Measurements from ENCODE around the gene CDYL2.

The CDYL2 gene

DNA sequence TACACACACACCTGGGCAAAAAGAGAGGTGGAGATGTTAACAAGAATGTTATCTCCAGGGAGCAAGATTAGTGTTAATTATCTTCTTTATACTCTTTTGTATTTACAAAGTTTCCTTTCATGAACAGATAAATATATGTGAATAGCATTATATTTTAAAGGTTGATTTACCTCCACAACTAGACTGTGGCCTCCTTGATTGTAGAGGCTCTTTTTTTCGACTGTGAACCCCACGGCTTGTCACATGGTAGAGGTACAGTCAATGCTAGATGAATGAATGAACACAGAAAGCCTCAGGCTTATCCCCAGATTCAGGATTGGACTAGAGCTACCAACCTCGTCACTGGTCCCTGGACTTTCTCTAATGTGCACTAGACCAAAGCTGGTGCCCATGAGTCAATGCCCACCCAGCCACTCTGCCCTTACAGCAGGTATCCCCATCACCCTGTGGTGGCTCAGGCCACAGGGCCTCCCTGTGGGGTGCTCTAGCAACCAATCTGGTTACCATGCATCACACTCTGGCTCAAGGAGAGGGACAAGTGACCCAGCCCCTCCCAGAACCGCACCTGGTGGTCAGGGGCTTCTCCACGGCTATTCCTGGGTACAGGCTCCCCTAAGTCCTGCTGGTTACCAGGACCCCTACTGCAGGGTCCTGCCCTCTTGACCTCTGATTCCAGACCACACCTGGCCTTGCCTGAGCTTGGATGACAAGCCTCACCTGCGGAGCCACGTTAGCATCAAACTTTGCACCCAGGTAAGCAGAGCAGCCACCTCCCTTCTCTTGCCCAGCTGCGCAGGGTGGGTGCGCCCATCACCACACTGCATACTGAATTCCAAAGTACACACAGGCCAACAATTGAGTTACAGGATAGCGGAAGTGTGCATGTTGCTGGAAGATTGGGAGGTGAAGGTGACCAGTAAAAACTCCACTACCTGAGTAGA, 101.0 kb downstream of the CDYL2 start:
- no peak for DNase-seq

GRCh38 chr16:80702696-80703095, 101.7 kb downstream of the CDYL2 start:
- no peak for DNase-seq

GRCh38 chr16:80700558-80700957, 103.8 kb downstream of the CDYL2 start:
- no peak for DNase-seq

DNA sequence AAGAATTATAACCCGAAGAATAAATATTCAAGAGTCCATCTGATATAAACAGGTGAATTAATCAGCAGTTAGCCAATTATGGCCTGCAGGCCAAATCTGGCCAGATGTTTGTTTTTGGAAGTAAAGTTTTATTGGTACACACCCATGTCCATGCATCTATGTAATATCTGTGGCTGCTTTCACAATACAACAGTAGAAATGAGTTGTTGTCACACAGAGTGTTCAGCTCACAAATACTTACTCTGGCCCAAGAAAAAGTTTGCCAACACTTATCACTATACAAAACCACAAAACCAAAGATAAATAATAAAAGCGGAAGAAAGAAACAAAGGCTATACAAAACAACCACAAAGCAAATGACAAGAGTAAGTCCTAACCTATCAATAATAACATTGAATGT, 109.4 kb downstream of the CDYL2 start:
- DNase-seq = no peak

DNA sequence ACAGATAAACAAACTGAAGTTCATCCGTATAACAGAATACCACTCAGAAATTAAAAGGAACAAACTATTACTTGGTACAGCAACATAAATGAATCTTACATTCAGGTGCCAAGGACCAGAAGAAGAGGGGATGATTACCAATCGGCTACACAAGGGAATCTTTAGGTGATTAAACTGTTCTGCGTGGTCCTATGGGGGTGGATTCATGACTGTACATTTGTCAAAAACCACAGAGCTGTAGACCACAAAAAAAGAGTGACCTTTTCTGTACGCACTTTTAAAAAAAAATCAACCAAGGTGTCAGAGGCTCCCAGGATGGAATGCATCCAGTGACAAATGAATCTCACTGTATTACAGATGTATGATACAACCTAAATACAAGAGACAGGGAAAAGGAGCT, 110.8 kb downstream of the CDYL2 start:
- no peak for DNase-seq

- no peak for DNase-seq
Observed at GRCh38 chr16:80692270-80692669, 112.1 kb downstream of the CDYL2 start.

DNA sequence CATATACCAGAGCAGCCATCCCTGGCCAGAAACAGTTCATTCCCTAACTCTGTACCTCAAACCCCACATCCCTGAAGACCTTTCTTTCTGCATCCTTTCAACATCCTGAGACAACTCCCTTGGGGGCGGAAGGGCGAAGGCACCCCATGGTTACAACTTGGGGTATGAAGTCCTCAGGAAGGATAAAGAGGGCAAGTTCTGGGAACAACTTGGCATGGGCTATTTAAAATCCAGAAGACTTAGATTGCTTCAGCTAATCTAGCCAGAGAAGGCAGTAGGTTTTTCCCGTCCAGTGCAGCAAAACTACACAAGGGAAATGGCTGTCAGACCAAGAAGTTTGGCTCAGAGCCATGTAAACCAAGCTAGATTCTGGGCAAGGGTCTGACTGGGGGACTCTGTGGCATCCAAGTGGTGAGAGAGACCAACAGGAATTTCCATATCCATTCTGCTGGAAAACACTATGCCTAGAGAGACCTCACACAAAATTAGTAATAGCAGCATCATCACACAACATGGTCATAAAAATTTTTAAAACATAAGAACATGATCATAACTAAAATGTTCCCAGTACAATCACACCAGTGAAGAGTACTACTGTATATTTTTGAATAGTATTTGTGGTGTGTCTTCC, 113.2 kb downstream of the CDYL2 start:
- DNase-seq = no peak

GRCh38 chr16:80689487-80689886, 114.9 kb downstream of the CDYL2 start:
- DNase-seq = no peak

- no peak for DNase-seq
Observed at GRCh38 chr16:80687606-80688005, 116.8 kb downstream of the CDYL2 start.

- no peak for DNase-seq
Observed at GRCh38 chr16:80684906-80685305, 119.5 kb downstream of the CDYL2 start.

- DNase-seq = no peak
Observed at GRCh38 chr16:80684136-80684765, 120.1 kb downstream of the CDYL2 start.

DNA sequence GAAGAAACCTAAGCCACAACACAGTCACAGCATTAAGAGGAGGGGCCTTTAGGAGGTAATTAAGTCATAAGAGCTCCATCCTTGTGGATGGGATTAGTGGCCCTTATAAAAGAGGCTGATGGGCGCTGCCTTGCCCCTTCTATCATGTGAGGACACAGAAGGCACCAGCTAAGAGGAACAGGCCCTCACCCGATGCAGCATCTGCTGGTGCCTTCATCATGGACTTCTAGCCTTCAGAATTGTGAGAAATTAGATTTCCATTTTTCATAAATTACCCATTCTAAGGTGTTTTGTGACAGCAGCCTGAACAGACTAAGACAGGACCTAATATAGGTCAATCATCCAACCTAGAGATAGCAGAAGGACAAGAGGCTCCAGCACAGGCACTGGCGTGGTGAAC, 120.8 kb downstream of the CDYL2 start:
- DNase-seq = no peak

- no peak for DNase-seq
Observed at GRCh38 chr16:80682421-80683070, 121.9 kb downstream of the CDYL2 start.

DNA sequence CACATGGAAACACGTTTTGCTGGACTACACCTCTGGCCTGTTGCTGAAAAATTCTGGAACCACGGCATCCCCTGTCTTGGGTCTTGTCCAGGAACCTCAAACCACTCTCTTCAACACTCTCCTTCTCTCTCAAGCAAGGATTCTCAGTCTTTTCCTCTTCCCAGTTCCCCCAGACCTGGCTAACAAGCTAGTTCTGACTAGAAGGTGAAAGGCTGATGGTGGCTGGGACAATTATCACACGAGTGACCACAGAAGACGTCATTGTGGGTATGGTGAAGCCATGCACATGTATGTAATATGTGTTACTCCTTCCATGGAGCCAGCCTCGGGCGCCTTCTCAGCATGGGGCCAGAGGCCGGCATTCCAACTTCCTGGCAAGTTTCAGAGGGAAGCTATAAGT, 123.0 kb downstream of the CDYL2 start:
- DNase-seq = no peak

GRCh38 chr16:80680839-80681238, 123.6 kb downstream of the CDYL2 start:
- no peak for DNase-seq

DNA sequence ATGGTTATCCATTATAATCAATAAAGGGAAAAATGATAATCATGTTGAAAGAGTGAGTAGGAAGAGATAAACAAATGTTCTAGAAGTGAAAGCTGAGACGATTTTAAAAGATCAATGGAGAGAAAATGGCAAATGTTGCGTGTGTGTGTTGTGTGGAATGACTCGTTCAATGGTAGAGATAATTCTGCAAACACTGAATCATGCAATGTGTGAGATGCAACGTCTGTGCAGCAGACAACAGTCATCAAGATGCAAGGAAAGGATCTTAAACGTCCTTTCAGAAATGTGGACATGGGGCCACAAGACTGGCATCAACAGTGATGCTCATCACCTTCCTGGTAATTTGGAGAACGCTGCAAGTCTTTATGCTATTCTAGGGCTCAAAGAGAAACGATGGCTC, 124.4 kb downstream of the CDYL2 start:
- DNase-seq = no peak

GRCh38 chr16:80674884-80675283, 129.5 kb downstream of the CDYL2 start:
- no peak for DNase-seq

GRCh38 chr16:80672379-80672778, 132.0 kb downstream of the CDYL2 start:
- no peak for DNase-seq

- DNase-seq = no peak
Observed at GRCh38 chr16:80671281-80671849, 133.0 kb downstream of the CDYL2 start.

GRCh38 chr16:80670170-80670865, 134.1 kb downstream of the CDYL2 start:
- DNase-seq = no peak

DNA sequence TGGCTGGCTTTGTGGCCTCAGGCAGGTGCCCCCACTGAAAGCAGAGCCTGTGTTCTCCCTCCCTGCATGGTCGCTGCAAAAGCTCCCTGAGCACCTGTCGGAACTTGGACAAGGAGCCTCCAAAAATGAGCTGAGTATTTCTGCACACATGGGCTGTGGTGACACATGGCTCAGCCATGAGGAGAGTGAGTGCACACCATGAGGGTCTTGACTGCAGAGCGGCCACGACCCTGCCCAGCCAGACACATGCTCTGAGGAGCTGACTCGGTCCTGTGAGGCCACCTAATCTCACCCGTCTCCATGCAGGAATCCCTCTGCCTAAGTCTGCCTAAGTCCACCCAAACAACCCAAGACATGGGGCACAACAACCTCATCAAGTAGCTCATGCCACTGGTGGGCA, 134.7 kb downstream of the CDYL2 start:
- DNase-seq = no peak

DNA sequence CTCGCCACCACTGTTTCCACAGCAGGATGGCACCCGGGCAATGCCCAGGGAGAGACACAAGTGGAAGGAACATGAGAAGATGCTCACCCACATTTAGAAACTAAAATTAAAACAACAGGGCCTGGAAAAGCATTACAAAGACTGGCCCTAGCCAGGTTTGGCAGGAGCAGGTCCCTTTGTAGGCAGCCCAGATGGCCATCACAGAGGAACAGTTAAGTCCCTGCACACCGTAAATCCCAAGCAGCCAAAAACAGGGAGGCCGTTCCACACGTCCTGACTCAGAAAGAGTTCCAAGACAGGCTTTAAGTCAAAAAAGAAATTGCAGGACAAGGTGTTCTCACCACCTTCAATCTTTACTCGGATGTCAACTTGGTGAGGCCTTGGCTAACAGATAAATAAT, 136.5 kb downstream of the CDYL2 start:
- no peak for DNase-seq

GRCh38 chr16:80667251-80667560, 137.2 kb downstream of the CDYL2 start:
- DNase-seq = no peak
